ENCODE measurements around the gene CDH13.

CDH13 gene

DNA sequence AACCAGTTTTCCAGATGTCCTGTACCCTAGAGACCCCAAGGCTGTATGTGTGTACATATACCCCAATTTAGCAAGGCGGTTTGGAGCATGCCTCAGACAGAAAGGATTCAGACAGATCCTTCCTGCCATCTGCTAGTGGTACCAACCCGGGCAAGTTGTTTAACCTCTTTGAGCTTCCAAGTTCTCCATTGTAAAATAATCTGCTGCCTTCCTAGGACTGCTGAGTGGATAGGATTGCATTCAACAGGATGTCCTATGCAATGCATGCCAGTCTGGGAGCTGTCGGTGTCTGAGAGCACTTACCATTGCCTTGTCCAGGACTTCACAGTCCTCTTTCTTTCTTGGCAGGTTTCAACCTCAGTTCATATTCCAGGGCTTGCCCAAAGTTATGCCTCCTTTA is 1.9 kb downstream of the CDH13 start:
- no peak for DNase-seq

GRCh38 chr16:82629441-82630027 is 2.8 kb downstream of the CDH13 start:
- DNase-seq: no peak

GRCh38 chr16:82630219-82630618 is 3.5 kb downstream of the CDH13 start:
- no peak for DNase-seq

GRCh38 chr16:82630688-82631087 is 3.9 kb downstream of the CDH13 start:
- DNase-seq: no peak

- DNase-seq: no peak
Observed at GRCh38 chr16:82631701-82632685, 5.2 kb downstream of the CDH13 start.

GRCh38 chr16:82633964-82634600 is 7.3 kb downstream of the CDH13 start:
- DNase-seq: no peak

GRCh38 chr16:82634955-82635610 is 8.3 kb downstream of the CDH13 start:
- no peak for DNase-seq

- DNase-seq: no peak
Observed at GRCh38 chr16:82636485-82636884, 9.7 kb downstream of the CDH13 start.

DNA sequence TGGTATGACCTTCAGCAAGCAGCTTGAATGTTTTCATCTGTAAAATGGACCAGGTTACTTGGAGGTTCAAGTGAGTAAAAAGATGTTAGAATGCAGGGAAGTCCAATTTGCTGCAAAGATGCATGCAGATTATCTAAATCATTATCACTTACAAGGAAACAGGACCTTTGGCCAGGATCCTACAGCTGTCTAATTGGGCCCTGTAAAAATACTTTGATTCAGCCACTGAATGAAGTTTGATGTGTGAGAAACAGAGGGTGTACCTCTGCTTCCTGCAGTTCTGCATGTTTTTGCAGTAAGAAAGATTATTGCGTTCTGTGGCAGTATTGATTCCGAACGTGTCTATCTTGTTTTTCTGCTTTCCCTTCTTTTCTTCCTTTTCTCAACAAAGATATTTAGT is 10.2 kb downstream of the CDH13 start:
- DNase-seq: no peak

- no peak for DNase-seq
Observed at GRCh38 chr16:82638095-82638798, 11.5 kb downstream of the CDH13 start.

DNA sequence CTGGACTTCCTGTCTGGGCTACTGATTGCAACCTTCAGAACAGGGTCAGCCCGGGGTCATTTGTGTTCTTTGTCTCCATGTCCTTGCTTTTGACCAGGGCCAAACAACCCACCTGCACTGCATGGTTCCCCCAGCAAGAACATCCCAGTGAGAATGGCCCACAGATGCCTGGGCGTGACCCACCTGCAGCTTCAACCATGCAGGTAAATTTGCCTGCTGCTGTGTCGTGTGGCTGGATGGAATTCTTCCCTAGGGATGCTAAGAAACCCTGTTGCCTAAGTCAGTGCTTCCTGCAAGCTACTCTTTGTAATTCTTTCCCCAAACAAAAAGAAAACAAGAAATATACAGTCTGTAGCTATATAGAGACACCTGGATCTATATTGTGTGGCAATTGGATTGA is 12.5 kb downstream of the CDH13 start:
- no peak for DNase-seq

GRCh38 chr16:82639666-82640336 is 13.0 kb downstream of the CDH13 start:
- peak; percentile 34 for DNase-seq

- no peak for DNase-seq
Observed at GRCh38 chr16:82641336-82641984, 14.7 kb downstream of the CDH13 start.

DNA sequence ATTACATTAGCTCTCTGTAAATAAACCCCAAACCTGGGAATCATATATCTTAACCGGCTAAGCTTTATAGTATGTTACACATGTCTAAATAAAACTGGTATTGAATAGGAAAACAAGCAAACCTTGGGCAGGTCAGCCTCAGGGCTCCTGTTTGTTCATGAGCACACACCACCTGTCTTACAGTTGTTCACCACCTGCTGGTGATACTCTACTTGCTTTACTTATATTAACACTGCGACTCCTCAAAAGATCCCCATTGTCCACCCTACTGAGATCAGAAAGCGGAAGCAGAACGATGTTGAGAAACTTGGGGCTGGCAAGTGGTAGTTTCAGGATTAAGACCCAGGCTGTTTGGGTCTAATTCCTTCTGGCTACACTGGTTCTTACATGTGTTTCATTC is 16.4 kb downstream of the CDH13 start:
- DNase-seq: no peak

- DNase-seq: no peak
Observed at GRCh38 chr16:82643936-82644630, 17.3 kb downstream of the CDH13 start.

- DNase-seq: no peak
Observed at GRCh38 chr16:82646504-82646903, 19.7 kb downstream of the CDH13 start.

GRCh38 chr16:82649766-82650165 is 23.0 kb downstream of the CDH13 start:
- no peak for DNase-seq

DNA sequence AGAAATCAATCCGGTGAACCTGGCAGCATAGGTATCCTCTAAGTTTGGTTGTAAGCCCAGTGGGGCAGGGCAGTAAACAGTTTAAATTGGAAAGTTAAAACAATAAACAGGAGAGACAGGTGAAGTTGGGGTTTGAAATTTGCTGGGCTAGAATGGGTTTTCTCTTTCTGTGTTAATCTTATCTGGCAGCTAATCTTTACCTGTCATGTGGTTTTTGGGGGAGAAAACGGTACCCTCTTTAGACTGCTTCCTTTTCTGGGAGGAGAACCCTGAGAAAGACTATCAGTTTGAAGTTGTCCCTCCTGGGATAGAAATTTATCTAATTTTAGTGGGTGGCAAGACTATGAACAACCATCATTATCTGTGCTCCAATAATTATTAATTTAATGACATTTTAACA is 24.0 kb downstream of the CDH13 start:
- no peak for DNase-seq

DNA sequence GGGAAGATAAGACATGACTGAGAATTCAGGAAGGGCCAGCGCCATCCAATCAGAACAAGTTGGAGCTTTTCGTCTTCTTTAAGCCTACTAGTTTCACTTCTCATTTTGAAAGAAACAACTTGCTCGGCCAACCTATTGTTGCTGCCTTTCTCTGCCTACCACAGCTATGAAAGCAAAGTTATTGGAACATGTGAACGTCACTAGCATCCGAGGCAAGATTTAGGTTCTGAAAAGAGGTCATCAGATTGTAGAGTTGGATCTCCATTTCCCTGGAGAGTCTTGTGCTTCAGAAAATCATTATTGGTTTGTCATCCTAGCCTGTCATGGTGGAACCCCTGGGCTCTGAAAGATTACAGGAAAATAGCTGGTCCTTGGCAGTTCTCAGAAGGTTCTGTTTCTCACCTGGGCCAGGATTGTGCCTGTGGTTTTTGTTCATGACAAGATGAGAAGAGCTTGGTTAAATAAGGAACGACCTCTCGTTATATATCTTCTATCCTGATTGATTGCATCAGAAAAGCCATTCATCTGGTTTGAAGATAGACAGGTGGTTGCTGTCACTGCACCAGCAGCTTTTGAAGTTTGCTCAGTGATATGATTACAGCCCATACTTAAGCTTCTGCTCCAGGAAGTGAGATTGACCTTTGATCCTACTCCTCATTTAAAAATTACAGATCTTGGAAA is 25.3 kb downstream of the CDH13 start:
- DNase-seq: no peak

- no peak for DNase-seq
Observed at GRCh38 chr16:82652826-82653225, 26.1 kb downstream of the CDH13 start.

Data from NCI-H1092 (cell line).